ENCODE results near the gene SH2D3A.

Gene SH2D3A

GRCh38 chr19:6712692-6713670, 54.3 kb downstream of the SH2D3A start:
- Histone ChIP-seq H3K4me1 (ENCODE audit: insufficient read depth, low read length, poor library complexity, severe bottlenecking) (no peaks in the 10 kb centered on the region), H3K4me3 (ENCODE audit: low read length, poor library complexity, severe bottlenecking) (no peak overlapping the region), H3K4me2 (ENCODE audit: low read depth, low read length, poor library complexity, severe bottlenecking) (no peak overlapping the region), H2AFZ (ENCODE audit: low read length) (no peak overlapping the region), H3K79me2 (ENCODE audit: insufficient read depth, low read length) (no peaks in the 10 kb centered on the region), H3F3A (ENCODE audit: low read depth) (no peaks in the 10 kb centered on the region), H3K9ac (ENCODE audit: low read depth, low read length, poor library complexity, severe bottlenecking) (no peak overlapping the region), H3K27me3 (ENCODE audit: insufficient read depth, low read length, poor library complexity, severe bottlenecking) (no peaks in the 10 kb centered on the region), H3K36me3 (ENCODE audit: insufficient read depth, low read length) (no peaks in the 10 kb centered on the region), H4K20me1 (ENCODE audit: insufficient read depth, low read length, poor library complexity, severe bottlenecking) (no peaks in the 10 kb centered on the region), H3K9me2 (replicated peaks; ENCODE audit: low read depth, low read length) (no peaks in the 10 kb centered on the region), H3K9me3 (ENCODE audit: insufficient read depth, low read depth, low read length) (no peaks in the 10 kb centered on the region)
- TF ChIP-seq EZH2phosphoT487 (IDR thresholded peaks at IDR 0.05; ENCODE audit: borderline replicate concordance) (no peak), CTCF (conservative IDR thresholded peaks at IDR 0.05; ENCODE audit: low read length) (no peak)

- Histone ChIP-seq H3K9me3 (ENCODE audit: insufficient read depth, low read depth, low read length) (no peaks in the 10 kb centered on the region), H3K79me2 (ENCODE audit: insufficient read depth, low read length) (no peaks in the 10 kb centered on the region), H4K20me1 (ENCODE audit: insufficient read depth, low read length, poor library complexity, severe bottlenecking) (no peaks in the 10 kb centered on the region), H3K9me2 (replicated peaks; ENCODE audit: low read depth, low read length) (no peaks in the 10 kb centered on the region), H3F3A (ENCODE audit: low read depth) (no peaks in the 10 kb centered on the region), H3K4me3 (ENCODE audit: low read length, poor library complexity, severe bottlenecking) (no peak overlapping the region), H3K9ac (ENCODE audit: low read depth, low read length, poor library complexity, severe bottlenecking) (no peak overlapping the region), H3K4me2 (ENCODE audit: low read depth, low read length, poor library complexity, severe bottlenecking) (no peak overlapping the region), H3K4me1 (ENCODE audit: insufficient read depth, low read length, poor library complexity, severe bottlenecking) (no peaks in the 10 kb centered on the region), H3K36me3 (ENCODE audit: insufficient read depth, low read length) (no peaks in the 10 kb centered on the region), H2AFZ (ENCODE audit: low read length) (no peak overlapping the region), H3K27me3 (ENCODE audit: insufficient read depth, low read length, poor library complexity, severe bottlenecking) (no peaks in the 10 kb centered on the region)
- no peak for TF ChIP-seq EZH2phosphoT487 (IDR thresholded peaks at IDR 0.05; ENCODE audit: borderline replicate concordance)
- no peak for TF ChIP-seq CTCF (conservative IDR thresholded peaks at IDR 0.05; ENCODE audit: low read length)
Measured at GRCh38 chr19:6712231-6712630, 55.0 kb downstream of the SH2D3A start.

- no peaks in the 10 kb centered on the region for H3K4me1 ChIP-seq (ENCODE audit: insufficient read depth, low read length, poor library complexity, severe bottlenecking)
- no peak overlapping the region for H3K4me3 ChIP-seq (ENCODE audit: low read length, poor library complexity, severe bottlenecking)
- no peaks in the 10 kb centered on the region for H3K27me3 ChIP-seq (ENCODE audit: insufficient read depth, low read length, poor library complexity, severe bottlenecking)
- H4K20me1 ChIP-seq (ENCODE audit: insufficient read depth, low read length, poor library complexity, severe bottlenecking) = no peaks in the 10 kb centered on the region
- no peaks in the 10 kb centered on the region for H3K79me2 ChIP-seq (ENCODE audit: insufficient read depth, low read length)
- H3K9me2 ChIP-seq (replicated peaks; ENCODE audit: low read depth, low read length) = no peaks in the 10 kb centered on the region
- H3K9ac ChIP-seq (ENCODE audit: low read depth, low read length, poor library complexity, severe bottlenecking) = no peak overlapping the region
- no peaks in the 10 kb centered on the region for H3F3A ChIP-seq (ENCODE audit: low read depth)
- no peak overlapping the region for H3K4me2 ChIP-seq (ENCODE audit: low read depth, low read length, poor library complexity, severe bottlenecking)
- no peaks in the 10 kb centered on the region for H3K9me3 ChIP-seq (ENCODE audit: insufficient read depth, low read depth, low read length)
- no peaks in the 10 kb centered on the region for H3K36me3 ChIP-seq (ENCODE audit: insufficient read depth, low read length)
- no peak overlapping the region for H2AFZ ChIP-seq (ENCODE audit: low read length)
- no peak for TF ChIP-seq EZH2phosphoT487 (IDR thresholded peaks at IDR 0.05; ENCODE audit: borderline replicate concordance)
- TF ChIP-seq CTCF (conservative IDR thresholded peaks at IDR 0.05; ENCODE audit: low read length) = no peak
Measured at GRCh38 chr19:6711605-6712004, 55.6 kb downstream of the SH2D3A start.
